ENCODE results near the gene HSPB8.
"Not testable (repeated sequence)": the region's sequence is repeated elsewhere in the genome, so short reads cannot be mapped to it uniquely, and the experiment has no call there.

HSPB8 gene

DNA sequence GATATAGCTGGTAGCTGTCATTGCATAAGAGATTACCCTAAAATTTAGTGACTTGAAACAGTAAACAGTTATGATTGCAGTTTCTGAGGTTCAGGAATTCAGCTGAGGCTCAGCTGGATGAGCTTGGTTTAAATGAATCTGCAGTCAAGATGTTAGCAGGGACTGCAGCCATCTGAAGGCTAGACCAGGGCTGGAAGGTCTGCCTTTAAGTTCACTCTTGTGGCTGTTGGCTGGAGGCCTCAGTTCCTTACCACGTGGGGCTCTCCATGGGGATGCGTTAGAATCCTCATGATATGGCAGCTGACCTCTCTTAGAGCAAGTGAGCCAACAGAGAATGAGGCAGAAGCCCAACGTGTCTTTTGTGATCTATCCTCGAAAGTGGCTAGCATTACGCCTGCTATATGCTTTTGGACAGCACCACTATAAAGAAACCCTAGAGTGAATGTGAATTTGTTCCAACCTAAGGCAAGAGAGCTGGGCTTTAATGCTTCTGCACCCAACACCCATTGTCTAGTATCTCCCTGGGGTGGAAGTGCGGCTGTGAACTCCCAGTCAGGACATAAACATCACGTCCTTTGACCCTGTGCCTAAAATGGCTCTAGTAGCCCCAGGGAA lies 26.0 kb downstream of the HSPB8 start:
- no peak for DNase-seq

DNA sequence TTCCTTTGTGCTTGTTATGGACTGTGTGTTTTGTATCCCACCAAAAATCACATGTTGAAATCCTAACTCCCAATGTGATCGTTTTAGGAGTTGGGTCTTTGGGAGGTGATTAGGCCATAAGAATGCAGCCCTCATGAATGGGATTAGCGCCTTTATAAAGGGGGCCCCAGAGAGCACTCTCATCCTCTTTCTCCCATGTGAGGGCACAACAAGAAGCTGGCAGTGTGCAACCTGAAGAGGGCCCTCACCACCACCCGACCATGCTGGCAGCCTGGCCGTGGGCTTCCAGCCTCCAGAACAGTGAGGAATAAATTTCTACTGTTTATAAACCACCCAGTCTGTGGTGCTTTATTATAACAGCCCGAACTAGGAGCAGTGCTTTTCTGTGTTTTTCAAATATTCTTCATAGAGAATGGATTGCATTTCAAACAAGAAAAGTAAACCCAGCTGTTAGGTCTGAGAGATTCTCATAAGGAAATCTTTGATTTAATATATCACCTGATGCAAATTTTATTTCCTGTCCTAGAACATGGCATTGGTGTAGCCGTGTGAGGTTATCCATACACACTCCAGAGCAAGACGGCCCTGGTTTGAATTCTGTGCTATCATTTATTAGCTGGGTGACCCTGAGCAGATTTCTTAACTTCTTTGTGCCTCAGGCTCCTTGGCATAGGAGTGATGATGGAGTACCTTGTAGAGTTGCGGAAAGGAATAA lies 27.8 kb downstream of the HSPB8 start:
- no peak for DNase-seq

DNA sequence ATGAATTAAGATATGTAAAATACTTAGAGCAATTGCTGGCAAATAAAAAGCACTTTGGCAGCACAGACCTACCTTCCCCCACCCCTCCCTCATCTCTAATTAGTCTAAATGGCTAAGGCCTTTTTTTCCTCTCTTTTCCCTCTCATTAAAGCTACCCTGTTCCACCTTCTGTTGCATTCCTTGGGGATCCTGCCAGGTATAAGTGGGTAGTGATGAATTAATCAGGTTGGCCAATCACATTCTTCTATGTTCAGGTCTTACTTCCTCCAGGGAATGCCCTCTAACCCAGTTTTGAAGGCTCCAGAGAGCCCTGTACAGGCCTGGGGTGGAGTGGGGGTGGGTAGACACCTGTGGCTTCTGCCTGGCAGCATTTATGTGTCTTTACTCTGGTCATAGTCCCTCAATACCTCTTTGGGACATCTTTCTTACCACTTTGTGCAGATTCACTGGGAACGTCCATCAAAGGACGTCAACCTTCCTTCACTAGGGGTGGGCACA lies 28.4 kb downstream of the HSPB8 start:
- DNase-seq, result no peak

DNA sequence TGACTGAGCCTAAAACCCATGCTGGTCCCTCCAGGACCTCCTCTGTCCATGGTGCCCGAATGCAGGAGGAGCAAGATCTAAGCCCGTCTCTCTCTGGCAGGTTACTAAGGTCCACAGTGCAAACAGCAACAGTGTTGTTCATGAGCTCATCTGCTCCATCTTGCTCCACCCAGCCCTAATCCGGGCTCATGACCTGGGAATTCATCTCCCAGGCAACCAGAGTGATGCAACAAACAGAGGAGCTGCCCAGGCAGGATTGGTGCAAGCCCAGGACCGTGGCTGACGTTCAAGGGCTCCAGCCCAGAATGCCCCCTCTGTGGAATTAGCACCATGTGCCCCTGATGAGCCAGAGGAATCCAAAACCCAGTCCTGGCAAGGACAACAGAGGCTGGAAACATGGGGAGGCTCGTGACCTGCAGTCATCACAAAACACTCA lies 29.9 kb downstream of the HSPB8 start:
- DNase-seq, result no peak

DNA sequence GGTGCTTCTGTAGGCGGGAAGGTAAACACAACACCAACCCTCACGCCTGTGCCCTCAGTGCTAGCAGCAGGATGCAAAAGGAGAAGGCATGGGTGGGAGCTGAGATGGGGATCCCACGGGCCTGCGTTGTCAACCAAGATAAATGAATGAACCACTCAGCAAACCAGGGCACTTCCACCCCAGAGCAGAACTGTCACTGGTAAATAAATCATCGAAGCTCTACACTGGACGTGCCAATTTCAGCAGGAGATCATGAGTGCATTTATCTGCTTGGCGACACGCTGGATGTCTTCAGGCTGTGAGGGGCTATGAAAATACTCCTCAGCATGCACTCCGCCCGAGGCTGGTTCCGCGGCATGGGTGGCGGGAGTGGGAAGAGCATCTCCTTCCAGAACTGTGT lies 33.2 kb downstream of the HSPB8 start:
- no peak for DNase-seq

DNA sequence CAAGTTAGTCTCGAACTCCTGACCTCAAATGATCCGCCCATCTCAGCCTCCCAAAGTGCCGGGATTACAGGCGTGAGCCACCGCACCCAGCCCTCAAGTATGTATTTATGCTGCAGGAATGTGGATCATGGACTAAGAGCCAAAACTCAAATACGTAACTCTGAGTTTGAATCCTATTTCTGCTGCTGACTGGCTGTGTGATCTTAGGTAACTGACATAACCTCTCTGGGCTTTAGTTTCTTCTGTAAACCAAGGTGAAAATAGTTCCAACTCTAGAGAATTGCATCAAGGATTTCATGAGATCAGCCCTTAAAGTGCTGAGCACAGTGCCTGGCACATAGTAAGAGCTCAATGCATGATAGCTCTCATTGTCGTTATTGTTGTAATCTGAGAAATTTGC lies 37.4 kb downstream of the HSPB8 start:
- no peak for DNase-seq

DNA sequence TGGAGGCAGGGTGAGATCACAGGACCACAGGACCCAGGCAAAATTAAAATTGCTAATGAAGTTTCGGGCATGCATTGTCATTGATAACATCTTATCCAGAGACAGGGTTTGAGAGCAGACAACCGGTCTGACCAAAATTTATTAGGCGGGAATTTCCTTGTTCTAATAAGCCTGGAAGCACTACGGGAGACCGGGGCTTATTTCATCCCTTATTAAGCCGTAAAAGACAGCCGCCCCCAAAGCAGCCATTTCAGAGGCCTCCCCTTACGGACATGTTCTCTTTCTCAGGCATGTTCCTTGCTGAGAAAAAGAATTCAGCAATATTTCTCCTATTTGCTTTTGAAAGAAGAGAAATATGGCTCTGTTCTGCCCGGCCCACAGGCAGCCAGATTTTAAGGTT lies 40.1 kb downstream of the HSPB8 start:
- not testable (repeated sequence) for DNase-seq

DNA sequence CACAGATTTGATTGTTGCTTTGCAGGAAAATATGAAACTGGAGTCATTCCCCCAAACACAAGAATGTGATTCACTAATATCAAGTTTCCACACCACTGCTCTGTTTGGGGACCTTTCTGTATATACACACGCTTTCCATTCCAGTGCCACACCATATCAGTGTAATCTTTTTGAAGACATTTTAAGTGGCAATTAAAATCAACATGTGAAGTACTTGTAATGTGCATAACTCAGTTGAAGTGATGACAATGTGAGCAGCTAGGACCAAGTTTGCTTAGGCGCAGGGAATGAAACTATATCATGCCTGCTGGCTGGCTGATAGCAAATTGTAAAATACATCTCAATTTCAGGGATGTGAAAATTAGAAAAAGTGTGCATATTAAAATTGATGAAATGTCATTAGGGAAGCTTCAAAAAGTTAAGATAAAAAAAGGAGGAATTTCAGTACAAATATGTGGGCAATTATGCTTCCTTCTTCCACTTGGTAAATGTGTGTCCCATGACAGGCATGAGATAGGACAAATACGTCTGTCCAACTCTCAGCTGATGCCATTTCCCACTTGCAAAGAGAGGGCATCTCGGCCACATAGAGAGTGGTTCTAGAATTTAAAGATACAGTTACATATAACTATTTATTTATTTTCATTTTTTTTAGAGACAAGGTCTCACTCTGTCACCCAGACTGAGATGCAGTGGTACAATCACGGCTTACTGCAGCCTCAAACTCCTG lies 43.7 kb downstream of the HSPB8 start:
- no peak for DNase-seq

DNA sequence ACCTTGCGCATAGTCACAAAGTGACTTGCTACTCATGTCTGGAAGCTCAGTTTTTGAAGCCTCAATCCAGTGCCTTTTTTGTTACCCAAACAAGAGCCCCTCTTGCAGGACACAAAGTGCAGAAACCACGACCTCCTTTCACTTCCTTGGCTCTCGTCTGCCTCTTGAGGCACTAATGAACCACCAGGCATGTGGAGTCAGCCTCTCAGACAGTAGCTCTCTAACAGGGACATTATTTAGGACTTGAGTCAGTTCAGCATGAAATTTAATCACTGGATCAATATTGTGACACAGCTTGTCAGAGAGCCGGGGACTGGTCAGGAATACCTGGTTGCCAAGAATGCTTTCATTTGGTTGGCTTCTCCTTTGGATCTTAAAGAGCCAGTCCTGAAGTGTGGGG lies 46.7 kb downstream of the HSPB8 start:
- DNase-seq, result no peak

DNA sequence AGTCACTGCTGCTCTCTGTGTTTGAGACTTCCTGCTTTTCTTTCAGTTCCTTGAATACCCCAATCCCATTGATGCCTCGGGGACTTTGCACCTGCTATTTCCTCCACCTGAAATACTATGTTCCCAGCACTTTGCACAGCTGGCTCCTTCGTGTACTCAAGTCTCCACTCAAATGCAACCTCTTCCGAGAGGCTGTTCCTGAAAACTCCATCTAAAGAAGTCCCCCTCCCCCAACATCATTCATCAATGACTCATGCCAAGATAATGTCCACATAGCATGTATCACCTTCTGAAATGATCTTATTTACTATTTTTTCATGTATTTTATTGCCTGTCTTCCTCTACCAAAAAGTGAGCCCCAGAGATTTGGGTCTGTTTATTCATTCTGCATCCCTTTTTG lies 48.6 kb downstream of the HSPB8 start:
- DNase-seq, result no peak

DNA sequence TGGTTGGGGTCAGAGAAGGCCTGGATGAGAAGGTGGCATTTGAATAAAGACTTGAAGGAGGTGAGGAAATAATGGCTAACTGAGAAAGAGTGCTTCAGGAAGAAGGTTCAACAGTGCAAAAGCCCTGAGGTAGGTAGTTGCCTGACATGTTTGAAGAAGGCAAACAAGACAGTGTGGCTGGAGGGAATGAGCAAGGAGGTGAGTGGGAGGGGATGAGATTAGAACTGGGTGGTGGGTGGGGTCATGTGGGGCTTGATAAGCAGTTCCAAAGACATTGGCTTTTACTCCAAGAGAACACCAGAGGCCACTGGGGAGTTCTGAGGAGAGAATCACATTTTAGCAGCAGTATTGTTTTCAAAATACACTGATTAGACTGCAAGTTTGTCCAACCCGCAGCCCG lies 50.5 kb downstream of the HSPB8 start:
- DNase-seq, result no peak

DNA sequence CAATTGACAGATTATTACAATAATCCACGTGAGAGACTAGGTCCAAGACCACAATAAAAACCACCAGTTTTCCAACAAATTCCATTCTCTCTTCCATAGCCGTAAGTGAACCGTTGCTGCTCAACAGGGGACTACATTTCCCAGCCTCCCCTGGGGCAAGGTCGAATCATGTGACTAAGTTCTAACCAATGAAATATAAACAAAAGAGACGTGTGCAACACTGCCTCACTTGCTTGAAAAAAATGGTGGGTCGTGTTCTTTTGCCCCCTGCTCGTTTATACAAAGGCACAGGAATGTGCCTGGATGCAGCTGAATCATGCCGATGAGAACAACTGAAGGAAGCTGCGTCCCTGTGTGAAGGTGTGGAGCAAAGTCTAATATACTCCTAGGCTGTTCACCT lies 51.1 kb downstream of the HSPB8 start:
- no peak for DNase-seq

DNA sequence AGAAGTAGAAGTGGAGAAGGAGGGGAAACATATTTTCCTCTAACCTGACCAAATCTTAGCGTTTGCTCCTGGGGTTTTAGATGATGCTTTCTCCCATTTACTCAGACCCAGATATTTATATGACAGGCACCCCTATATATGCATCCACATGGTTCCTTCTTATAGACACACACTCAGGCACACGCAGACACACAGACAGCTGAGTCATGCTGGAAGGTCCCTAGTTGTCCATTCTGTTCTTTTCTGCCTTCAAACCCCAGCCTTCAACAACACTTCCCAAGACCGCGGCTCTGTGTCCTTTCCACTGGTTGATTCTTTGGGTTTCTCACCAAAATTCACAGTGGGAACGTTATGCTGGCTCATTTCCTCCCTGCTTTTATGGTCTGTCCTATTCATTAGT lies 52.1 kb downstream of the HSPB8 start:
- no peak for DNase-seq

DNA sequence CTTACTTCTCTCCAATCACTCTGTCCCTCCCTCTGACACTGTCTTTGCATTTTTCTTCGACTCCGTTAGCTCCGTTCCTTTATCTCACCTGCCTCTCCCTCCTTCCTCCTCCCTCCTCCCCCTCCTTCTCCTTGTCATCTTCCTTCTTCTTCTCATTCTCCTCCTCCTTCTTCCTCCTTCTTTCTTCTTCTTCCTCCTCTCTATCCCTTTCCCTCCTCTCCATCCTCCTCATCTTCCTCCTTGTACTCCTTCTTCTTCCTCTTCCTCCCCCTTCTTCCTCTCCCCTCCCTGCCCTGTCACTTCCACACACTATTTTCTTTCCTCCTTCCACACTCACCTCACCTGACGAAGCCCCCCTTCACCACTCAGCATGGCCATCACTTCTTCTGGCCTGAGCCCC lies 53.0 kb downstream of the HSPB8 start:
- no peak for DNase-seq

DNA sequence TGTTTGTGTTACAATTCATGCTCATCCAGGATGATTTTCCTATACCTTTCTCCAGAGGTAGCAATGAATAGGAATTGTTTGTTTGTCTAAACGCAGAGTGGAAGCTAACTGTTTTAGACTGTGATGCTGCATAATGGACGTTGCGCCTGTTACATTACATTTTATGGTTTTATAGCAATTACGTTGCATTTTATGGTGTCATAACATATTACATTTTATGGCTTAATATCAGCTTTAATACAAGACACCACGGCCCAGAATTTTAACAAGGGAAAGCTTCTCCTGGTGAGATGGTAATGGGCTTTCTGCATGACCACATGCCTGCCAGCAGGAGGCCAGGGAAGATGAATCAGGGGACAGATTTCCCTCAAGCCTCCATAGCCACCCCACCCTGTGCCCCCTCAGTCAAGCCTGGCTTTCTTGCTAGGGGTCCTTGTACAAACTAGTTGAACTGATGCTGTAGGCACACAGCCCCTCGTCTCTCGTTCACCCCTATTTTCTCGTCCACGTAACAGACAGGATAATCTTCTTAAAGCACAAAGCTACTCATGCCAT lies 56.5 kb downstream of the HSPB8 start:
- DNase-seq, result no peak

DNA sequence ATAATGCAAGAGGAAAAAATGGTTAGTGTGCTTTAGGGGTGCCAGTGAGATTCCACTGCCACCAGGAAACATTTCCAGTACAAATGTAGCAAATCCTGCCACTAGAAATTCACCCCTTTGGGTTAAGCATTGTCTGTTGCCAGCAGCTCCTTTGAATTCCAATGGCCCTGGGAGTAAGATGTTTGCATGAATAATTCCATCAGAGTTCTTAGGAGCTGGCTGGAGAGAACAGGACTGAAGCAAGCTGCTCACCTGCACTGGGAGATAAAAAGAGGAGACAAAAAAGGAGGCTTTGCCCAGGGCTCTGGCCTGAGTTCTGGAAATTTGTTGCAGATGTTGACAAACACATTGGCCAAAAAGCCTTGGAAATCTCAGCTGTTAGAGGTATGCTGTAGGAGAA lies 57.6 kb downstream of the HSPB8 start:
- DNase-seq, result no peak

DNA sequence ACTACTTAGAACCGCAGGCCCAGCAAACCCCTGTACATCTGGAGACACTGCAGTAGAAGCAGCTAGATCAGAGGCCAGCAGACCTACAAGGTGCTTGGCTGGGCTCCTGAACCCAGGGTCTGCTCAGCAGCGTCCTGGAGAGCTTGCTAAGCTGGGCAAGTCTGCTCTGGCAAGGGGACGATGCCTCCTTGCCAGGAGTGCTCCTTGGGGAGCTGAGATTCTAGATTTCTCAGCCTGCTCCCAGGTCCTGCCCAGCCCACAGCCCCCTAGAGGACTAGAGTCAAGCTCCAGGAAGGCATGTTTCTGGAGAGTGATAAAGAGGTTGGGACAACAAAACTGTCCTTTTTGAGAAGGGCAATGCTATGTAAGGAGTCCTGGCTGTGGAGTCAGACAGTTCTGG lies 60.3 kb downstream of the HSPB8 start:
- DNase-seq, result no peak

DNA sequence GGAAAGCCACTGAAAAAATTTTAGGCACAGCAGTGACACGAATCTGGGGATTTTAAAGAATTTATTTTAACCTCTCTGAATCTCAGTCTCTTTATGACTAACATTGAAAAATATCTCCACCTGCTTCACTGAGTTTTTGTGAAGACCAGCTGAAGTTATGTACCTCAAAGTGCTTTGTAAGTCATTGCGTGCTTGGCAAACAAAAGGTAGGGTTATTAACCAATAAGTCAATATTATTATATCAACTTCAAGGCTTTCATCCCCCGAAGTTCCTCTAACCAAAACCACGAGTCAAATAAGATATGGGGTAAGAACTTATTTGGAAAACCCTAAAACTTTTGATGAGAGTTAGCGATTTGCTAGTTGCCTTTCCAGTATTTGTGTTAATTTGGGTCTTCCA lies 62.3 kb downstream of the HSPB8 start:
- no peak for DNase-seq

DNA sequence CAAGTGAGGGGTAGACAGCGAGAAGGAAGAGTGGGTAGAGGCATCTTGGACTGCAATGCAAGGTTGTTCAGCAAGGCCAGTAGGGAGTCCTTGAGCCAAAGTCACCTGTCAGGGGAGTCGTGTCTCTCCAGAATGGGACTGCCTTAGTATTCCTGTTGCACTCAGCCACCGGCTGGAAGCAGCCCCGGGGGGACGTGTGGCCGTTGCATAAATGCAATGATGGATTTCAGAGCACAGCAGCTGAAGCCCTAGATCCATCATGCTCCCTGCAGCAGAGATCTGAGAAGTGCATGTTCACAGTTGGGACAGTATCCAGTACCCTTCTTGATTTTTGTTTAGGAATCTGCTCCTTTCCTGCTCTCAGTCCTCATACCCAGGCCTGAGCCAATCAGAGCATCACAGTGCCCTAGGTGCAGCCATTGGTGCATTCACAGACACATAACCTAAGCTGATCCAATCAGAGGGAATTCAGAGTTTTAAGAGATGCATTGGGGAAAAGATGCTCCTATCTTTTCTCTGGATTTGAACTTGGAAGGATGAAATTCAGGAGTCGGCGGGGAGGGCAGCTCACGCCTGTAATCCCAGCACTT lies 62.9 kb downstream of the HSPB8 start:
- no peak for DNase-seq
